ENCODE measurements around the gene FLAD1.

FLAD1 gene

DNA sequence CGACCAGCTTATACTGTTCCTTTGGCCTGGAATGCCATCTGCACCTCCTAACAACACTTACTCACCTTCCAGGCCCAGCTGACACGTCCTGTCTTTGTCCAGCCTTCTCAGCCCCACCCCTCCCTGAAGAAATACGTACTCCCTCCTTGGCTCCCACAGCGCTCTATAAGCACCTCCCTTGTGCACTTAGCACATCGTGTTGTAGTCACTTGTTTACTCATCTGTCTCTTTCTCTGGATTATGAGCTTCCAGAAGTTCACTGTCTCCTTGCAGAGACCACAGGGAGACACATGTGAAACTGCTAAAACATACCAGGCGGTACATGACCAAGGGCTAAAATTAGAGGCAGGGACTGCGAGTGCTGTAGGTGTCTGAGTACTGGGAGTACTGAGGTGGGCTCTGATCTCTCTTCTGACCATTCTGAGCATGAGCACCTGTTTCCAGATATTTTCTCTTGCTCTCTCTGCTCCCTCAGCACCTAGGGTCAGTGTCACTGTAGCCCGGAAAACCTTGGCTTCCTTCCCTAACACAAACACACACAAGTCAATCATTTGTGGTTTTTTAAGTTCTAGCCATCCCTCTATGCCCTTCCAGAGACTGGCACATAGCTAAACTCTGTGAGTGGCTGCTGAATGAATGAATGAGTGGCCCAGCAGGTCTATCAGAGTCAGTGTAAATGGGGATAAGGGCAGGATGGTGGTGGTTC lies 55.6 kb downstream of the FLAD1 start:
- peak; percentile 46 for DNase-seq (ENCODE audit: low spot score)

DNA sequence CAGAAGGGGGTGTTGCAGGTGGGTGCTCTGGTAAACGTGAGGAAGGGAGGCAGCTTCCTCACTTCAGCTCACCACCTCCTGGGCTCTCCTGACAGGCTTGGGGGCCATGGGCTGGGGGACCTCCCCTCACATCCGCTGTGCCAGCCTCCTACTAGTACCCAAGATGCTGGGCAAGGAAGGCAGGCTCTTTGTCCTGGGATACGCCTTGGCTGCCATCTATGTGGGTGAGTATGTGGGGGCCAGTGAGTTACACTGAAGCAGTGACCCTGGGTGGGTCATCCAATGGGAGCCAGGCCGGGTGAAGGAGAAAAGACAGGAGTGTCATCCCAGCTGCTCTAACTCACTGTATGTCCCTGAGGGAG lies 56.1 kb downstream of the FLAD1 start:
- DNase-seq (ENCODE audit: low spot score): no peak

DNA sequence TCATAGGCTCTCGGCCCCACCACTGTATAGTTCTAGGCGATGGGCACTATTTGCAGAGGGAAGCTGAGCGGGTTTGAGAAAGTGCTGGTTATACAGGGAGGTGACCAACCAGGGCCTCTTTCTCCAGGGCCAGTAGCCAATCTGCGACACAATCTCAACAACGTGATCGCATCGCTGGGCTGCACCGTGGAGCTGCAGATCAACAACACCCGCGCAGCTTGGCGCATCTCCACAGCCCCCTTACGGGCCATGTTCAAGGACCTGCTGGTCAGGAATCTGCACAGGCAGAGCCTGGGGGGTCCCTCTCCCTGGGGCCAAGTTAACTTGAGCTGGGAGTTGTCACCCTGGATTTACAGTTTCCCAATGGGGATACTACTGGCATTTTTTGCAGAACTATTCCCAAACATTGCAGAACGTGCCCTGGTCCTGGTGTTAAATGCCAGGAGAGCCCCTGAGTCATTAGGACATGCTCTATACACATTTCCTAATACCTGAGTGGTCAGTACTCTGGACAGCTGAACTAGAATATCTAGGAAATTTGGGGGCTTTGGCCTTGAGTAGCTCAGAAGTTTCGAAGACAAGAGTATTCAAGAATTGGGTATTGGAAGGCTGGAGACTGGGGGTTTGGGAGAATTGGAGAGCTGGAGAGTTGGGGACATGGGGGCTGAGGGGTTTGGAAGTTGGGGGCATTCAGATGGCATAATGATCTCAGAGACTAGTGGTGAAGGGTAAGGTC lies 57.4 kb downstream of the FLAD1 start:
- DNase-seq (ENCODE audit: low spot score): no peak
